IMR-90 (cell line): ENCODE data around the gene MLH1. TPM values are rescaled to one million over a fixed set of nuclear protein-coding genes. Genes with fewer than 3 reads are reported as not detected.

Experiments used
- ATAC-seq: fragments of 200-7000 bp; cut with Tn5 transposase; 2 replicates; pipeline ENCODE4 v1.9.1; 2020; ENCODE audit warnings: low read depth, mild to moderate bottlenecking, moderate library complexity
- BruUV-seq: library from RNA; stranded (reverse); fragments of 400-500 nt; replicated peaks from 2 replicates; lab custom pipeline; 2021; lab: Mats Ljungman, UMichigan
- CTCF ChIA-PET: fragments of 300-600 bp; formaldehyde crosslinking; extraction: SDS; loops from one replicate; lab custom pipeline; 2021; ENCODE audit warnings: antibody characterized with exemption; lab: Yijun Ruan, JAX
- POLR2A ChIA-PET: fragments of 300-600 bp; sonication (Branson Sonifier 250); formaldehyde crosslinking; loops from one replicate; lab custom pipeline; 2022; ENCODE audit warnings: antibody characterized with exemption; ENCODE audit not compliant: unreplicated experiment; lab: Charles Lee
- DNase-seq: peaks from one replicate; pipeline ENCODE4 v3.0.0; 2013
- H2AFZ ChIP-seq: replicated peaks from 2 replicates; pipeline ENCODE3; 2013; ENCODE audit warnings: low read length, mild to moderate bottlenecking; ENCODE audit not compliant: poor library complexity
- H2AK5ac ChIP-seq: 2 replicates; pipeline ENCODE4 v1.6.1; 2013; ENCODE audit warnings: low read depth, low read length, inconsistent platforms
- H2AK9ac ChIP-seq: replicated peaks from 2 replicates; pipeline ENCODE3; 2013; ENCODE audit warnings: mild to moderate bottlenecking, low read depth, low read length, moderate library complexity; ENCODE audit not compliant: poor library complexity
- H2BK120ac ChIP-seq: 2 replicates; pipeline ENCODE4 v1.6.1; 2013; ENCODE audit warnings: low read depth, low read length, inconsistent platforms
- H2BK15ac ChIP-seq: 3 replicates; pipeline ENCODE4 v1.6.1; 2013; ENCODE audit warnings: low read depth, low read length, inconsistent platforms
- H2BK20ac ChIP-seq: 2 replicates; pipeline ENCODE4 v1.6.1; 2013; ENCODE audit warnings: low read depth, mild to moderate bottlenecking, inconsistent platforms, low read length, moderate library complexity
- H2BK5ac ChIP-seq: 2 replicates; pipeline ENCODE4 v1.6.1; 2013; ENCODE audit warnings: mild to moderate bottlenecking, low read depth, low read length, inconsistent platforms; ENCODE audit not compliant: poor library complexity, severe bottlenecking
- H3K14ac ChIP-seq: replicated peaks from 2 replicates; pipeline ENCODE4 v1.6.1; 2013; ENCODE audit warnings: low read depth, low read length, inconsistent platforms
- H3K18ac ChIP-seq: 2 replicates; pipeline ENCODE4 v1.6.1; 2013; ENCODE audit warnings: low read depth, low read length, control low read depth
- H3K23ac ChIP-seq: 2 replicates; pipeline ENCODE4 v1.6.1; 2013; ENCODE audit warnings: low read depth, low read length, inconsistent platforms
- H3K27ac ChIP-seq: 2 replicates; pipeline ENCODE4 v1.5.1; 2013; ENCODE audit warnings: mild to moderate bottlenecking, control low read depth, low read length; ENCODE audit not compliant: insufficient read depth
- H3K27me3 ChIP-seq: 2 replicates; pipeline ENCODE4 v1.6.1; 2013; ENCODE audit warnings: low read length; ENCODE audit not compliant: control insufficient read depth, insufficient read depth
- H3K36me3 ChIP-seq: 2 replicates; pipeline ENCODE4 v1.6.1; 2013; ENCODE audit warnings: low read length, mixed read lengths; ENCODE audit not compliant: control insufficient read depth, insufficient read depth
- H3K4ac ChIP-seq: 2 replicates; pipeline ENCODE4 v1.6.1; 2013; ENCODE audit warnings: low read depth, low read length, inconsistent platforms
- H3K4me1 ChIP-seq: 2 replicates; pipeline ENCODE4 v1.6.1; 2013; ENCODE audit warnings: low read length, mixed read lengths; ENCODE audit not compliant: control insufficient read depth, insufficient read depth
- H3K4me2 ChIP-seq: 2 replicates; pipeline ENCODE4 v1.6.1; 2013; ENCODE audit warnings: low read depth, mild to moderate bottlenecking, control low read depth, low read length, moderate library complexity
- H3K4me3 ChIP-seq: 2 replicates; pipeline ENCODE4 v1.5.1; 2013; ENCODE audit warnings: low read depth, mild to moderate bottlenecking, control low read depth, low read length, moderate library complexity; ENCODE audit not compliant: insufficient read depth
- H3K56ac ChIP-seq: 2 replicates; pipeline ENCODE4 v1.6.1; 2013; ENCODE audit warnings: low read length, inconsistent platforms; ENCODE audit not compliant: insufficient read depth; ENCODE audit errors: extremely low read depth
- H3K79me1 ChIP-seq, 2 experiments: 2 replicates each; pipeline ENCODE4 v1.6.1; 2013; ENCODE audit warnings: low read length in 2 of 2, inconsistent platforms in 1 of 2, low read depth in 1 of 2
- H3K9ac ChIP-seq: 2 replicates; pipeline ENCODE4 v1.6.1; 2013; ENCODE audit warnings: low read depth, low read length, control low read depth
- H3K9me1 ChIP-seq: 2 replicates; pipeline ENCODE4 v1.6.1; 2013; ENCODE audit warnings: low read length, inconsistent platforms; ENCODE audit not compliant: insufficient read depth
- H3K9me3 ChIP-seq: 2 replicates; pipeline ENCODE4 v1.6.1; 2013; ENCODE audit warnings: low read length; ENCODE audit not compliant: control insufficient read depth, insufficient read depth
- H4K20me1 ChIP-seq: 2 replicates; pipeline ENCODE4 v1.6.1; 2013; ENCODE audit warnings: low read length, inconsistent platforms; ENCODE audit not compliant: insufficient read depth
- H4K5ac ChIP-seq: 2 replicates; pipeline ENCODE4 v1.6.1; 2013; ENCODE audit warnings: mild to moderate bottlenecking, low read depth, low read length, control low read depth
- H4K8ac ChIP-seq, 2 experiments: 2 replicates each; pipeline ENCODE4 v1.6.1; 2013; ENCODE audit warnings: low read depth in 2 of 2, low read length in 2 of 2, control low read depth in 1 of 2, inconsistent platforms in 1 of 2
- H4K91ac ChIP-seq: 2 replicates; pipeline ENCODE4 v1.6.1; 2013; ENCODE audit warnings: low read depth, low read length, inconsistent platforms; ENCODE audit not compliant: insufficient read depth
- BHLHE40 ChIP-seq: fragments of 150-350 bp; IDR thresholded peaks from 2 replicates; pipeline ENCODE4 v1.6.1; 2016; ENCODE audit warnings: mild to moderate bottlenecking, low read depth, low read length
- FOS ChIP-seq: fragments of 150-350 bp; IDR thresholded peaks from 2 replicates; pipeline ENCODE4 v1.6.1; 2016; ENCODE audit warnings: low read depth, low read length
- MAFK ChIP-seq: IDR thresholded peaks from 2 replicates; pipeline ENCODE4 v1.6.1; 2012; ENCODE audit warnings: low read depth, low read length, improper control_type of control experiment
- RAD21 ChIP-seq: IDR thresholded peaks from 2 replicates; pipeline ENCODE4 v1.6.1; 2012; ENCODE audit warnings: low read length, improper control_type of control experiment
- WGBS, 2 experiments: methylation state at CpG; one replicate each; pipeline versions ENCODE4 v1.1.5 to v1.1.7; 2013; ENCODE audit warnings: missing lambda C conversion rate in 2 of 2; ENCODE audit not compliant: insufficient read length in 1 of 2; ENCODE audit errors: extremely low coverage in 2 of 2; 5-methylcytosine and 5-hydroxymethylcytosine counted together
- dilution Hi-C: fragments of 300-500 bp; cut with HindIII; formaldehyde crosslinking; loops from one replicate; pipeline ENCODE4 v1.14.3; 2018; ENCODE audit warnings: low sequenced_read_pairs; ENCODE audit not compliant: unreplicated experiment
- in situ Hi-C: fragments of 300-500 bp; cut with MboI; formaldehyde crosslinking; loops from 3 replicates; pipeline ENCODE4 v1.14.3; 2019; ENCODE audit warnings: low sequenced_read_pairs, inconsistent platforms, mixed read lengths
- intact Hi-C: fragments of 100-400 bp; cut with micrococcal nuclease; formaldehyde crosslinking; loops from 2 replicates; pipeline ENCODE4 v1.10.0; 2022
- polyA plus RNA-seq, 3 experiments: library from polyadenylated mRNA; depleted of rRNA; stranded (reverse); fragments of >200 nt; gene quantifications; 2 replicates each; pipeline ENCODE4 v1.2.3, GENCODE V29; 2012; ENCODE audit warnings: low replicate concordance in 1 of 3
- total RNA-seq: library from RNA; depleted of rRNA; stranded (reverse); fragments of >200 nt; gene quantifications from 2 replicates; pipeline ENCODE4 v1.2.3, GENCODE V29; 2012

Gene MLH1
- total and polyA plus RNA-seq, 2 of the 4 experiments (the other 2 are of a cell fraction), result 30.2 to 54.1 TPM

GRCh38 chr3:37058117-37058516, 64.8 kb downstream of the MLH1 start:
- ATAC-seq, result no peak
- Histone ChIP-seq H3K27me3 (no peaks in the 10 kb centered on the region), H2BK120ac (no peak overlapping the region), H3K4me1 (peaks cover 13% of the 10 kb centered on the region), H3K18ac (no peak overlapping the region), H3K27ac (no peak overlapping the region), H3K9me1 (peaks cover 15% of the 10 kb centered on the region), H3K14ac (no peak overlapping the region), H3K4me2 (no peak overlapping the region), H4K8ac (no peak overlapping the region), H2BK20ac (no peak overlapping the region), H3K79me1 (peaks cover 23 to 35% of the 10 kb centered on the region in 2 experiments), H3K36me3 (peaks cover 38% of the 10 kb centered on the region), H3K56ac (no peak overlapping the region), H2BK5ac (no peak overlapping the region), H4K5ac (no peak overlapping the region), H3K4ac (no peak overlapping the region), H3K23ac (no peak overlapping the region), H3K9ac (no peak overlapping the region), H4K20me1 (no peaks in the 10 kb centered on the region; the same call in 1 of the 2 replicates), H3K9me3 (no peaks in the 10 kb centered on the region), H2AFZ (no peak overlapping the region), H4K91ac (no peak overlapping the region), H2AK9ac (no peak overlapping the region), H2AK5ac (no peak overlapping the region), H3K4me3 (no peak overlapping the region), H2BK15ac (no peak overlapping the region)
- dilution Hi-C loops, result no loop called here
- CTCF ChIA-PET, result interaction anchor here (0.7 kb wide), 1 partner anchor 67 kb away, joined by 3 read pairs; no protein-coding TSS in a partner anchor
- 82% methylated on average over 2 of the region's 5 CpGs; no CpG with 5 or more reads in 1 of the 2 experiments for WGBS, 2 experiments
- DNase-seq, result no peak
- no TSS peak for BruUV-seq
- intact Hi-C loops, result no loop called here
- peak; percentile 64 for TF ChIP-seq MAFK
- TF ChIP-seq FOS, result no peak
- TF ChIP-seq RAD21, result no peak
- TF ChIP-seq BHLHE40, result no peak
- POLR2A ChIA-PET, result no interaction called here
- in situ Hi-C loops, result no loop called here
